GM03348 (cell line): ENCODE results near the gene CENPO.

Source experiments
- DNase-seq: peaks from one replicate; pipeline ENCODE4 v3.0.0; 2012; ENCODE audit warnings: low spot score

The CENPO gene

GRCh38 chr2:24863641-24864040 is 70.4 kb downstream of the CENPO start:
- DNase-seq, result no peak

- DNase-seq, result no peak
Measured at GRCh38 chr2:24866946-24867345, 73.7 kb downstream of the CENPO start.

GRCh38 chr2:24870440-24870839 is 77.2 kb downstream of the CENPO start:
- DNase-seq, result no peak

GRCh38 chr2:24870891-24871705 is 77.9 kb downstream of the CENPO start:
- no peak for DNase-seq

- DNase-seq, result no peak
Measured at GRCh38 chr2:24871852-24872333, 78.7 kb downstream of the CENPO start.
